DMS153 (cell line): ENCODE data around the gene SLC25A12.
A peak's percentile ranks its signal among the peaks of the same experiment; 100 is the strongest.
"Not testable (repeated sequence)": the region's sequence is repeated elsewhere in the genome, so short reads cannot be mapped to it uniquely, and the experiment has no call there.

Source experiments
- DNase-seq: peaks from one replicate; lab custom pipeline; 2025; lab: John Stamatoyannopoulos, UW

The SLC25A12 gene

GRCh38 chr2:171822525-171823322 is 71.3 kb downstream of the SLC25A12 start:
- DNase-seq: no peak

- DNase-seq: no peak
Measured at GRCh38 chr2:171819453-171819852, 74.6 kb downstream of the SLC25A12 start.

GRCh38 chr2:171814883-171815282 is 79.2 kb downstream of the SLC25A12 start:
- no peak for DNase-seq

GRCh38 chr2:171814174-171814573 is 79.9 kb downstream of the SLC25A12 start:
- no peak for DNase-seq

GRCh38 chr2:171813729-171814128 is 80.3 kb downstream of the SLC25A12 start:
- no peak for DNase-seq

- DNase-seq: no peak
Measured at GRCh38 chr2:171813126-171813525, 80.9 kb downstream of the SLC25A12 start.

GRCh38 chr2:171811245-171811628 is 82.8 kb downstream of the SLC25A12 start:
- peak; percentile 44 for DNase-seq

GRCh38 chr2:171810422-171811244 is 83.4 kb downstream of the SLC25A12 start:
- no peak for DNase-seq

GRCh38 chr2:171808885-171809284 is 85.2 kb downstream of the SLC25A12 start:
- DNase-seq: not testable (repeated sequence)

- no peak for DNase-seq
Measured at GRCh38 chr2:171807831-171808393, 86.1 kb downstream of the SLC25A12 start.

- no peak for DNase-seq
Measured at GRCh38 chr2:171807119-171807518, 86.9 kb downstream of the SLC25A12 start.

- DNase-seq: no peak
Measured at GRCh38 chr2:171804456-171804855, 89.6 kb downstream of the SLC25A12 start.

GRCh38 chr2:171803757-171804156 is 90.3 kb downstream of the SLC25A12 start:
- no peak for DNase-seq

- no peak for DNase-seq
Measured at GRCh38 chr2:171800639-171801038, 93.4 kb downstream of the SLC25A12 start.

GRCh38 chr2:171798156-171798820 is 95.8 kb downstream of the SLC25A12 start:
- peak; percentile 14 for DNase-seq

GRCh38 chr2:171794918-171795317 is 99.1 kb downstream of the SLC25A12 start:
- DNase-seq: no peak

- no peak for DNase-seq
Measured at GRCh38 chr2:171793691-171794678, 100.1 kb downstream of the SLC25A12 start.

GRCh38 chr2:171792886-171793580 is 101.0 kb downstream of the SLC25A12 start:
- no peak for DNase-seq

- no peak for DNase-seq
Measured at GRCh38 chr2:171792157-171792556, 101.9 kb downstream of the SLC25A12 start.

- DNase-seq: no peak
Measured at GRCh38 chr2:171791361-171791760, 102.7 kb downstream of the SLC25A12 start.
